ENCODE results near the gene GPSM1.

The GPSM1 gene

GRCh38 chr9:136337416-136338395, 10.4 kb downstream of the GPSM1 start:
- no peak for TF ChIP-seq CTCF (conservative IDR thresholded peaks at IDR 0.05; ENCODE audit: control insufficient read depth, insufficient read depth, low read depth, low read length)
- DNase-seq (ENCODE audit: low read depth): no peak
- H3K4me3 ChIP-seq (ENCODE audit: control insufficient read depth, low read depth, low read length): no peak overlapping the region

GRCh38 chr9:136338511-136338910, 11.2 kb downstream of the GPSM1 start:
- no peak for TF ChIP-seq CTCF (conservative IDR thresholded peaks at IDR 0.05; ENCODE audit: control insufficient read depth, insufficient read depth, low read depth, low read length)
- no peak for DNase-seq (ENCODE audit: low read depth)
- no peak overlapping the region for H3K4me3 ChIP-seq (ENCODE audit: control insufficient read depth, low read depth, low read length)

GRCh38 chr9:136339173-136339957, 12.0 kb downstream of the GPSM1 start:
- H3K4me3 ChIP-seq (ENCODE audit: control insufficient read depth, low read depth, low read length): no peak overlapping the region
- peak; percentile 55 for DNase-seq (ENCODE audit: low read depth)
- TF ChIP-seq CTCF (conservative IDR thresholded peaks at IDR 0.05; ENCODE audit: control insufficient read depth, insufficient read depth, low read depth, low read length): peak; percentile 69

GRCh38 chr9:136339958-136340310, 12.6 kb downstream of the GPSM1 start:
- no peak for TF ChIP-seq CTCF (conservative IDR thresholded peaks at IDR 0.05; ENCODE audit: control insufficient read depth, insufficient read depth, low read depth, low read length)
- no peak for DNase-seq (ENCODE audit: low read depth)
- no peak overlapping the region for H3K4me3 ChIP-seq (ENCODE audit: control insufficient read depth, low read depth, low read length)

GRCh38 chr9:136340356-136341041, 13.2 kb downstream of the GPSM1 start:
- TF ChIP-seq CTCF (conservative IDR thresholded peaks at IDR 0.05; ENCODE audit: control insufficient read depth, insufficient read depth, low read depth, low read length): no peak
- no peak for DNase-seq (ENCODE audit: low read depth)

GRCh38 chr9:136341042-136341655, 13.8 kb downstream of the GPSM1 start:
- no peak overlapping the region for H3K4me3 ChIP-seq (ENCODE audit: control insufficient read depth, low read depth, low read length)
- no peak for DNase-seq (ENCODE audit: low read depth)
- no peak for TF ChIP-seq CTCF (conservative IDR thresholded peaks at IDR 0.05; ENCODE audit: control insufficient read depth, insufficient read depth, low read depth, low read length)

More at GRCh38 chr9:136340356-136341041, 13.2 kb downstream of the GPSM1 start:
- H3K4me3 ChIP-seq (ENCODE audit: control insufficient read depth, low read depth, low read length): no peak overlapping the region

Measured in fibroblast of mammary gland (primary cell).